HG03342 (cell line): ENCODE measurements around the gene HOXD11.

Source experiments
- ATAC-seq: cut with Tn5 transposase; IDR thresholded peaks from one replicate; pipeline ENCODE4 v1.9.1; 2021; ENCODE audit warnings: mild to moderate bottlenecking, moderate library complexity; ENCODE audit not compliant: unreplicated experiment

Gene HOXD11

DNA sequence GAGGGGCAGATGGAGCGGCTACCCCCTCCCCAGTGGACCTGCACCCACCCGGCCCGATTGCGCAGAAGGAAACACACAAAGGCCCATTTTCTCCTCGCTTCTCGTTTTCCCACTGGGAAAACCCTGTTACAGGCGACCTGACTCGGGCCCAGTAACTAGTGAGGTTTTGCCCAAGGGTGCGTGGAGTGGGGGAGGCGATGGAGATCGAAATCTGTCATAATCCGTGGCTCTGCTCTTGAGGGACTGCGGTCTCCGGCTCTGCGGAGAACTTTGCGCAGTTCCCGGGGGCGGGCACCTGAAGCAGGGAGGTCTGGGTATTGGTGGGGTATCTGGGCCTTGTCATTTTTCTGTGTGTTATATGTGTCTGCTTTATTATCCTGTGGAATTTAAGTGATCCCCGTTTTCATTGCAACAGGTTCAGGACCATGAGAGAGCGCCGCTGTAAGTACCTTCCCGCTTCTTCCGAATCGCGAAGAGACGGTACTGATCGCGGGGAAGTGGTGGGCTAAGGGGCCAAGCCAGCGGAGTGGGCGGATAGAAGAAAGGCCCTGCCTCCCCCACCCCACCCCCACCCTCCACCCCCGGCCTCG is 40.2 kb downstream of the HOXD11 start:
- ATAC-seq: no peak

DNA sequence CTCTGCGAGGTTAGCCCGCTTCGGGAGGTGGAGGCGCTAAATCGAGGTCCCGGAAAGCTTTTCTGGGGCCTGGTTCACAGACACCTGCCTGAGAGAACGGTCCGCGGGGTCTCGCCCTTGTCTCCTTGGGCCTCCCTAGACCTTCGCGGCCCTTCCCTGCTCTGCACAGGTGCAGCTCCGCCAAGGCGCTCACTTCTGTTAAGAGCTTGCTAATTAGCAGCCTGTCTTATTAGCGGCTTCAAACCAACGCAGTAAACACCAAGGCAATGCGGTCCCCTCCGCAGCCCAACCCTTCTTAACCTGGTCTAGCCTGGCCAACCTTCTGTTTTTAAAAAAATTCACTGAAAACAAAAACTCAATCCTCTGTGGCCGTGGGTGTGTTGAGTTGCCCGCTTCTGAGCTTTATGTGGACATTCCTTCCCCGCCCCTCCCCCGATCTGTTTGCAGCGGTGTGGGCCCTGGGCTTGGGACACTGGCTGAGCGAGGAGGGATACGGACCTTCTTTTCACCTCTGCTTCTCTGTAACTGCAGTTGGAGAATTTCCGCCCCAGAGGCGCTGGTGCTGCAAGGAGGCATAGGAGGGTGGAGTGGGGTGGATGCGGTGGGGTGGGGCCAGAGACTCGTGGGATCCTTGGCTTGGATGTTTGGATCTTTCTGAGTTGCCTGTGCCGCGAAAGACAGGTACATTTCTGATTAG is 40.9 kb downstream of the HOXD11 start:
- no peak for ATAC-seq

DNA sequence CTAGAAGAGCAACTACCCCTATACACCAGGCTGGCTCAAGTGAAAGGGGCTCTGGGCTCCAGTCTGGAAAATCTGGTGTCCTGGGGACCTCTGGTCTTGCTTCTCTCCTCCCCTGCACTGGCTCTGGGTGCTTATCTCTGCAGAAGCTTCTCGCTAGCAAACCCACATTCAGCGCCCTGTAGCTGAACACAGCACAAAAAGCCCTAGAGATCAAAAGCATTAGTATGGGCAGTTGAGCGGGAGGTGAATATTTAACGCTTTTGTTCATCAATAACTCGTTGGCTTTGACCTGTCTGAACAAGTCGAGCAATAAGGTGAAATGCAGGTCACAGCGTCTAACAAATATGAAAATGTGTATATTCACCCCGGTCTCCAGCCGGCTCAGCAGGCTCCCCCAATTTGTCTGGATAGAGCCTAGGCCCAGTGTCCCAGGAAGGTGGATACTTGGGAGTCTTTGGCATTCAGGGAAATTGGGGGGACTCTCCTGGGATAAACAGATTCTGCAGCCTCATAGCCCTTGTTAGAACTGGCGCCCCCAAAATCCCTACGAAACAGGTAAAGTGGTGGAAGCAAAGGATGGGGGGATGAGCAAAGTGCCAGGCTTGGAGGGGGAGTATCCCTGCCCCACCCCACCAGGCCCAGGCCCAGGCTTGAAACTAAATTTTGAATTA is 41.8 kb downstream of the HOXD11 start:
- no peak for ATAC-seq

DNA sequence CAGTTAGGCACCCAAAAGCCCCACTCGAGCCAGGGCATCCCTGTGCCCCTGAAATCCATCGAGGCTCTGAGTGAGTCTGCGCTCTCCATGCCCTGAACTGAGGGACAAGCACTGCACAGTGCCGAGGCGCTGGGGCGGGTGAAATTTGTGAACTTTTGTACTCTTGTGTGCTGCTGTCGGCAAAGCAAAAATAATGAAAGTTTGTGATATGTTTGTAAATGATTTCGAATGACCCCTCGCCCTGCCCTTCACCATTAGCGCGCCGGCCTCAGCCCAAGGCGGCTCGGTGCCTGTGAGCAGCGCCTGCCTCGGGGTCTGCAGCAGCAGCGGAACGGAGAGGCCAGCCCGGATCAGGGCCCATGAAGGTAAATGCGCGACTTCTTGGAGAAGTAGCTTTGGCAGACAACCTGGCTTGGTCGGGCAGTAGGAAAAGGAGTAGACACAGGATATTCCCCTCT is 42.4 kb downstream of the HOXD11 start:
- ATAC-seq: no peak

DNA sequence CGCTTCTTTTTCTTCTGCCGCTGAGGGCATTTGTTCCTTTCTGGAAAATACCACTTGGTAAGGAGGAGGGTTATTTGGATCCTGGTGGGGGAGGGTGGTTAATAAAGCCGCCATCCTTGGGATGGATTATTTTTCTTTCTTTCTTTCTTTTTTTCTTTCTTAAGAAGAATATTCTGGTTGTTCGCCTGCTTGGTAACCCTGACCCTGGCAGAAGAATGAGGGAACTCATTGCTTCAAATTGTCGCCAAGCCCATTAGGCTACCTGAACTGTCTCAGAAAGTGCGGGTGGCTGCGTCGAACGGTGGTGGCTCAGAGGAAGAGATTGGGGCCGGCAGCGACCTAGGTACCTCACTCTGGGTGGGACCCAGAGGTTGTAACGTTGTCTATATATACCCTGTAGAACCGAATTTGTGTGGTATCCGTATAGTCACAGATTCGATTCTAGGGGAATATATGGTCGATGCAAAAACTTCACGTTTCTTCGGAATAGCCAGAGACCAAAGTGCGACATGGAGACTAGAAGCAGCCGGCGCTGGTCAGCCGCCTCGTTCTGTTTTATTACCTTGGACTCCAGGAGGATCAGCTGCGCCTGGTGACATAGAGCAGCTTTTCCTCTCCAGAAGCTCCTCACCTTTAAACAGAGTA is 43.0 kb downstream of the HOXD11 start:
- ATAC-seq: no peak

DNA sequence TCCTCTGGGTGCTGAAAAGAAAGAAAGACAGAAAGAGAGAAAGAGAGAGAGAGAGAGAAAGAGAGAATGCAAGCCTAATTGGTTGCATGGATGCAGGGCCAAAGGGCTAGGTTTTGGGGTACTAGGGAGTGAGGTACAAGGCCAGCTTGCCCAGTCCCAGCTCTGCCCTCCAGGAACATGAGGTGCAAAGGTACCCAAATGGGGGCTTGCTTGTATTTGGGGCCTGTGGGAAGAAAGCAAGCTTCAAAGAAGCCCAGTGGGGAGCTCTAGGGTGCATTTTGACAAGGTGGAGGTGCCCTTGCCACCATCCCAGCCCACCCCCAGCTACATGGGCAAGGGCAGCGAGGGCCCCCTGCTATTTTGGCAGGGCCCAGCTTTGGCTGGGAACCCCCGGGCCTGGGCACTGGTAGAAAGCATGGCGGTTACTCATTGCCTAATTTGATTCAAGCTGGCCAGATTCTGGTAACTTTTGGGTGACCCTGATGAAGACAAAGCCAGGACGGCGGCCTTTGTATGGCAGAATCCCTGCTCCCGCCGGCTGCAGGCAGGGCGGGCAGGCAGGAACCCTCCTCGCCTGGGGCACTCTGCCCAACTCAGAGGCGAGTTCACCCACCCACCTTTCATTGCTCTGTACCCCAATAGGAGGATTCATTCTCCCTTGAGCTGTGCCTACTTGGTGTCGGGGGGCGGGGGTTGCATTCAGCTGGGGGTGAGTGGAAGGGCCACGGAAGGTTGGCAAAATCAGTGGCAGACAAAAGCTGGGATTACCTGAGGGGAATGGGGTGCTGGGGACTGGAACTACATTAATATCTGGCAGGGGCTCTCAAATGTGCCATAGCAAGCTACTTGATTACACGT is 43.7 kb downstream of the HOXD11 start:
- no peak for ATAC-seq

DNA sequence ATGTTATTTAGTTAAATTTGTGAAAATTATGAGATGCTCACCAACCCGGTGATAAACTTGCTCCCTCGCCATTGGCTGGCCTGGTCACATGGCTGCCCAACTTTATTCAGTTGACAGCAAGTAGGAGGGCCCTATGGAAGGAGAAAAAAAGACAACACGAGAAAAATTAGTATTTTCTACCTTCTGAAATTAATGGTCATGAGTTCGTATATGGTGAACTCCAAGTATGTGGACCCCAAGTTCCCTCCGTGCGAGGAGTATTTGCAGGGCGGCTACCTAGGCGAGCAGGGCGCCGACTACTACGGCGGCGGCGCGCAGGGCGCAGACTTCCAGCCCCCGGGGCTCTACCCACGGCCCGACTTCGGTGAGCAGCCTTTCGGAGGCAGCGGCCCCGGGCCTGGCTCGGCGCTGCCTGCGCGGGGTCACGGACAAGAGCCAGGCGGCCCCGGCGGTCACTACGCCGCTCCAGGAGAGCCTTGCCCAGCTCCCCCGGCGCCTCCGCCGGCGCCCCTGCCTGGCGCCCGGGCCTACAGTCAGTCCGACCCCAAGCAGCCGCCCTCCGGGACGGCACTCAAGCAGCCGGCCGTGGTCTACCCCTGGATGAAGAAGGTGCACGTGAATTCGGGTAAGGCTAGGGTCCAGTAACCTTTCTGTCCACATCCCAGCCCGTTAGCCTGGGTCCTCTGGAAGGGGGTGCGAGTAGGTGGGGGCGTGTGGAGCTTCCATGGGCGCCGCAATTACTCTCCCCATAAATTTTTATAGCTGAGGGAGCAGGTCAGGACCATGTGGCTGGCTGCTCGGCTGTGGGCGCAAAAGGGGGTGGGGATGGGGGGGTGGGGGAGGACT is 44.6 kb downstream of the HOXD11 start, which contains the start of gene HOXD4:
HOXD4 (plus strand) TSS at position 109 of the 846 bp plus-strand sequence; CDS start at position 193, 84 bp downstream.
- ATAC-seq: no peak

DNA sequence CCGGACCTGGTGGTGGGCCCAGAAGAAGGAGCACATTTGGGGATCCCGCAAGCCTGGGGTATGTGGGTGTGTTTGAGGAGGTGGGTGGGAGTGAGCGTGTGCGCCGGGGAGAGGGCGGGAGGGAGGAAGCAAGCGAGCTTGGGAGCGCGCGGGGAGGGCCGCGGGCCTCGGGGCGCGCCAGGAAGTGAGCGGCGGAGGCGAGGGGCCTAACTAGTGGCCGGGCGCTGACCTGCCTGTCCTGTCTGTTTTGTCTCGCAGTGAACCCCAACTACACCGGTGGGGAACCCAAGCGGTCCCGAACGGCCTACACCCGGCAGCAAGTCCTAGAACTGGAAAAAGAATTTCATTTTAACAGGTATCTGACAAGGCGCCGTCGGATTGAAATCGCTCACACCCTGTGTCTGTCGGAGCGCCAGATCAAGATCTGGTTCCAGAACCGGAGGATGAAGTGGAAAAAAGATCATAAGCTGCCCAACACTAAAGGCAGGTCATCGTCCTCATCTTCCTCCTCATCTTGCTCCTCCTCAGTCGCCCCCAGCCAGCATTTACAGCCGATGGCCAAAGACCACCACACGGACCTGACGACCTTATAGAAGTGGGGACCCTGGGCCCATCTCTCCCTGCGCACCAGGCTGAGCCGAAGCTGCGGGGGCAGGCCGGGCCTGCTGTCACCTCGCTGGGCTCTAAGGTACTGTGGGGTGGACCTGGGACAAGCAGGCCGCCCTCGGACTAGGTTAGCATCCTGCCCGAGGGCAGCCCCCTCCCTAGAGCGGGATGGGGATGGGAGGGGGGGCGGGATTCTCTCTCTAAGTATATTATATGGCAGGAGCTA is 45.5 kb downstream of the HOXD11 start:
- no peak for ATAC-seq

DNA sequence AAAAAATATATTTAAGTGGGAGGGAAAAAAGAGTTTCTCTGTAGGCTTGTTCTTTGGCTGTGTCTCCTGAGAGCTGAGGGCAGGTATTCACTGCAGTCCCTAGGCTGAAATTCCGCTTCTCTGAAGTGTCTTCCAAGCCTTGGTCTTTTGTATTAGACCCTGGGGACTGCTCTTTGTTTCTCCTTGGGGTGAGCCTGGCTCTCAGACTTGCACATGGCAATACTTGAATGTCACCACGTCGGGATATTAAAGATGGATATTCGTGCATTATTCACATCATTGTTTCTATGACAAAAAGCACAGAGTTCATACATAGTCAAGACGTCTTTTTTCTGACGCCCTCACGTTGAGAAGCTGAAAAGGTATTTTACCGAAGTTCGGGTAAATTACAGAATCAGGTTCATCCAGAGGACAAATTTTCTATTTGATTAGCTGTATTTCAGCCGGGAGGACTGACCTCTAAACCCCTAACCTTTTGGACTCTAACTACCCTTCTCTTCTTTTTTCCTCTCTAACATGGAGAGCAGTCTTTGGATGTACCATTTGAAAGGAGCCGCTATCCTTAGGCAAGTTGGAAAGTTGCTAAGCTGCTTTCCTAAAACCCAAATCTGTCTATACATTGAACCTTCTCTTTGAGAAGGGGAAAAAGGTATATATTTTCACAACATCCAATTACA is 47.6 kb downstream of the HOXD11 start:
- no peak for ATAC-seq

DNA sequence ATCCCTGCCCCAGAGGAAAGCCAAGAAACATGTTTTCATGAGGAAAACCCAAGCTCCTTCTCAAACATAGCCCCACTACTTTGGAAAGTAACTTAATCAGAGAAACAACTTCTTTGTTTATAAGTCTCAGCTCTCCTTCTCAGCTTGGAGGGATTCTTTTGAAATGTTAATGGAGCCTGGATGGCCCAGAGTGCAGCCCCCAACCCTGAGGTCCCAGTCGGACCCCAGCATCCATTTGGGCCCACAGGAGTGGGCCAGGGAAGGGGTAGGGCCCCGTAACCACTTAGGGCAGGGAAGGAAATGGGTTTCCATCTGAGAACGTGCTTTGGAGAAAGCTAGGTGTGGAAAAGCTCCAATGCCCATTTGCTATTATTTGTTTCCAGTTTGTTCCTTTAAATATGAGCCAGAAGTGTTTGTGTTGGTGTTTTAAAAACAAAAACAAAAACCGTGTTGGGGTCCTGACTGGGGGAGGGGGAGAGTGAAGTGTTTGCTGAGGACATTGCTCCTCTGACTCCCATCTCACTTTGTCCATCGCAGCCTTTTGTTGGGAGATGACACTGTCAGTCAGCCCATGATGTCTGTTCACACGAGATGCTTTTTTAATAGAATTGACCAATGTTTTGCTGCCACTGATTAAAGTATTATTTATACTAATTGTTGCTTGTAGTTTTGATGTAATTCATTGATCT is 48.4 kb downstream of the HOXD11 start:
- no peak for ATAC-seq

DNA sequence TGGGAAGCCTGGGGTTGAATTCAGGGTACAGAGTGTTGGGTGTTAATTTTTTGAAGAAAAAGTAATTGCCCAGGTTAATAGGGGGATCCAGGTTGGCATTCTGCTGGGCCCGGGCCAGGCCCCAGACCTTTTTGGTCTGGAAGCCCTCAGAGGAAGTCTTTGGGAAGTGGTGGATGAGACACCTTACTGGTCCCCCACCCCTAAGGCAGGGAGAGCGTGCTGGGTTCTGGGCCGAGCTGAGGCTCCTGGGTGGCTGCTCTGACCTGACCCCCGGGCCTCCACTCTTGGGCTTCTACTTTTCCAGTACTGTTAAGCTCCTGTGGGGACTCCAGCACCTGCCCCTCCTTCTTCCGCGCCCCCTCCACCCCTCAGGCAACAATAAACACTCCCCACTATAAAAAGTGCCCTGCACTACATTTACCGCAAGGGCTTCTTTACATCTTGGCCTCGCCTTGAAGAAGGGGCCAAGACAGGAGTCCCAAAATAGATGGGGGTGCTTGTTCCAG is 49.3 kb downstream of the HOXD11 start:
- ATAC-seq: no peak

DNA sequence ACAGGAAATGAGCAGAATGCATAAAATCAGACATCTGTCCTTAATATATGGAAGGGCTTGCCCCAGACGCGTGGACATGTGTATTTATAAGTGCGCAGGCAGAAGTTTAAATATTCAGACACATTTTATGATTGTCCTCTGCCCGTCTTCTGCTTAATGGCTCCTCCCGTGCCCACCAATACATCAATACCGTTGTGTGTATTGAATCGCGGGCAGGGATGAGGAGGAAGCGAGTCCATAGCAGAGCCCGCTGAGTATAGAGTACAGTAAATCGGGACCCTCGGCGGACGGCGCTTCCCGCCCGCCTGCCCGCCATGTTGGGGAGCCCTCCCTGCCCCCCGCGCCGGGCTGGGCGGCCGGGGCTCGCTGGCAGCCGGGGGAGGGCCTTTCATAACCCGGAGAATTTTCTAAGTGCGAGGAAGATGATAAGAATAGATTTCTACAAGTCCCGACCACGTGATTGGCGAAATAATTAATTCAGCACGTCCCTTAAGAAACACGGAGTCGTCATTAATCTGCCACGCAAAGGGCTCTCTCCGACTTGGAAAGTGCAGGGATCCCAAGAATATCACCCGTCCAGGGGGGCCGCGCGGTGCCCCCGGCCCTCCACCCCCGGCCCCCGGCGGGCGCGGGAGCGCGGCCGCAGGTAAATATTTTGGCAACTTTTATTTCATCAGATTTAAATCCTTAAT is 49.9 kb downstream of the HOXD11 start, which contains the start of gene HOXD3:
HOXD3 (plus strand) TSS at position 501 of the 692 bp plus-strand sequence. CDS start 11,808 bp downstream, outside the sequence.
- ATAC-seq: no peak

DNA sequence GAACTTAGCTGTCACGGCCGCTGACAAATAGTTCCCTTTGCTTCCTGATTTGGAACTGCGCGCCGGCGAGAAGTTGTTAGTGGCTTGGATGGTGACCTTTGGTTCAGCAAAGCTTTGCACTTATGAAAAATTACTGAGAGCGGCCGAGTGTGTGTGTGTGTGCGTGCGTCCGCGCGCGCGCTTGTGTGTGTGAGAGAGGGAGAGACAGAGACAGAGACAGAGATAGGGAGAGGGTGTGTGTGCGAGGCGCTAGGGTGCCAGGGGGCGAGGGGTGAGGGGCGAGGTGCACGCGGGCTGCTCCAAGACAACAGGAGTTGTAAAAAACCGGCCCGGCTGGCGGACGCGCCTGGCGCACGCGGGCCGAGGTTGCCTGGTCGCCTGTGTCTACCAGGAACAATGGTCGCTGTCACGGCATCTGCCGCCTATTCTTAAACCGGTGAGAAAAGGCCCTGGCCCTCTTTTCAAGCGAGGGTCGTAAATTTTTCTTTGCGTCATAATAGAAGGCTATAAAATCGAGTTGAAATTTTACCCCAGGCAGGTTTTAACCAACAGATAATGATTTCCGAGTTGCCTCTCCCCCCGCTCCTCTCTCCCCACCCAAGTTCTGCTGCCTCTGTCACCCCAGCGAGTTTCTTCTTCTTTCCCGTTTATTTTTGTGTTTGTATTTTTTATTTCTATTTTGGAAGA is 50.6 kb downstream of the HOXD11 start:
- no peak for ATAC-seq

DNA sequence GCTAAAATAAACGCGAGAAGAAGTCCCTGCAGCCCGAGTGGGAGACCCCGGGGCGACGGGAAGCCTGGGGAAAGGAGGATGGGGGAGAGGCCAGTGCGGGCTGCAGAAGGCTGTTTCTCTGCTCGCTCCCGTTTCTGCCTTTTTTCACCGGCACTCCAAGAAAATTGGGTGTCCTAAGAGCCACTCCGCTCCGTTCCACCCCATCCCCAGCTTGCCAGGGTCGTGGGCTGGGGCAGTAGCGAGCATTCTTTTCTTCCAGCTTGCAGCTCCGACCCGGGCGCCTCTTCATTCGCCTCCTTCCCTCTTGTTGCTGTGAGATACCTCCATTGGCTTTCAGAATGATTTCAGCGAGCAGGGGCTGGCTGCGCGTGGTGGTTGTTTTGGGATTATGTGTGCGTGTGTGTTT is 51.1 kb downstream of the HOXD11 start:
- ATAC-seq: no peak

DNA sequence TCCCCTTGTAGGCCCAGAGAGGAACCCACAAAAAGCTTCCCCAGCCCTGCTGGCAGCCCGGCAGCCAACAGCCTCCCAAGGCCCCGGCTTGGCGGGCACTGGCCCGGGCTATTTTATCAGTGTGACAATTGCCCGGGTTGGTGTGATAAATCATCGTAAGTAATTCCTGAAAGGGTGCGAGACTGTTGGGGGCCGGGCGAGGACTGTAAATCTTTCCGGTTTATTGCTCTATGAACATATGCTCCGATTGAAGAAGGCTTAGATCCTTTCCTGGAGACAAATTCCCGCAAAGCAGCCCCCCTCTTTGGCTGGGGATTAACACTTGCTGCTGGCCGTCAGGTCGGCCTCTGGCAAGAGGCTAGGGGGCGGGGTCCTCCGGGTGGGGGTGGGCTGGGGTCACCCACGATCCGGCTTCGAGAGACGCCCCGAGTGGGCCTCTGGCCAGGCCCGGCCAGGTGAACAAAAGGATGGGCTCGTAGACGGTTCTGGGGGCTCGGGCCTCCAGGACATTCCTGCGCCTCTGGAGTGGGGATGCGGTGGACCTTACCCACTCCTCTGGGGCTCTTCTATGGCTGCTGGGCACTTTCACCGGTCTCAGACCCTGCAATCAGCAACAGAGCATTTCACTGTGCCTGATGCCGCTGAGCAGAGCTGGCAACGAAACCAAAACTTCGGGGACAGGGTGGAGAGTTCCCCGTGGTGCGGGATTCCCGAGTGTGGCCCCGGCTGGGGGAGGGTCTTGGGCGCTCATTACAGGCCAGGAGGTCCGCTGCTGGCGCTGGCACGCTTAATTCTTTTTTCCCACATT is 52.0 kb downstream of the HOXD11 start:
- no peak for ATAC-seq
